K562 (cell line): ENCODE data around the gene NVL. TPM values are rescaled to one million over a fixed set of nuclear protein-coding genes. Genes with fewer than 3 reads are reported as not detected.

Source experiments
- ATF1 ChIP-seq, 2 experiments: fragments of 450-650 bp in 1 of 2; IDR thresholded peaks; 2 replicates each; pipeline ENCODE4 v1.6.1; 2016; ENCODE audit warnings: missing compliant biosample characterization in 1 of 2, missing genetic modification characterization in 1 of 2
- ATF7 ChIP-seq: fragments of 450-650 bp; IDR thresholded peaks from 2 replicates; pipeline ENCODE4 v1.7.1; 2014; ENCODE audit warnings: mild to moderate bottlenecking, moderate library complexity
- CREB1 ChIP-seq, 2 experiments: sonication (generic) in 1 of 2; formaldehyde crosslinking in 1 of 2; IDR thresholded peaks; 2 replicates each; pipeline versions ENCODE4 v1.6.1 to v1.8.0; 2012 to 2022; ENCODE audit warnings: inconsistent platforms in 1 of 2, mild to moderate bottlenecking in 1 of 2, missing genetic modification reagents in 1 of 2, moderate library complexity in 1 of 2
- FIP1L1 ChIP-seq: fragments of 200-400 bp; formaldehyde crosslinking; IDR thresholded peaks from 2 replicates; pipeline ENCODE4 v1.6.1; 2018; ENCODE audit warnings: mild to moderate bottlenecking, low read depth, low read length; ENCODE audit not compliant: poor library complexity, severe bottlenecking
- FOSL1 ChIP-seq: fragments of 200-800 bp; sonication (Bioruptor generic); conservative IDR thresholded peaks from 2 replicates; pipeline ENCODE4 v1.6.1; 2016; ENCODE audit warnings: missing genetic modification characterization, missing compliant biosample characterization
- ID3 ChIP-seq, 2 experiments: fragments of 250-450 bp in 1 of 2; fragments of 450-650 bp in 1 of 2; sonication (Bioruptor Pico) in 1 of 2; IDR thresholded peaks; 2 replicates each; pipeline versions ENCODE4 v1.6.1 to v1.8.0; 2016 to 2021; ENCODE audit warnings: mild to moderate bottlenecking in 2 of 2, moderate library complexity in 2 of 2, missing compliant biosample characterization in 1 of 2, missing genetic modification characterization in 1 of 2
- MLLT1 ChIP-seq, 2 experiments: fragments of 450-650 bp; IDR thresholded peaks; 2 replicates each; pipeline ENCODE4 v1.6.1; 2016
- MYC ChIP-seq, 2 experiments: fragments of 250-450 bp in 1 of 2; sonication (Bioruptor Pico) in 1 of 2; IDR thresholded peaks; 2 replicates each; pipeline versions ENCODE4 v1.5.1 to v1.6.1; 2012 to 2021; ENCODE audit warnings: low read depth in 2 of 2, borderline replicate concordance in 1 of 2, improper control_type of control experiment in 1 of 2, low read length in 1 of 2, mild to moderate bottlenecking in 1 of 2, moderate library complexity in 1 of 2
- POLR2A ChIP-seq: fragments of 450-650 bp; conservative IDR thresholded peaks from 2 replicates; pipeline ENCODE4 v1.6.1; 2016
- POLR2H ChIP-seq: IDR thresholded peaks from 2 replicates; pipeline ENCODE4 v1.6.1; 2016; ENCODE audit warnings: missing genetic modification characterization, low read depth, mild to moderate bottlenecking, control low read depth, missing compliant biosample characterization, moderate library complexity
- RAD21 ChIP-seq, 2 experiments: fragments of 250-450 bp in 1 of 2; fragments of 450-650 bp in 1 of 2; sonication (Bioruptor Pico) in 1 of 2; formaldehyde crosslinking in 1 of 2; IDR thresholded peaks in 1 of 2; conservative IDR thresholded peaks in 1 of 2; 2 replicates each; pipeline versions ENCODE4 v1.4.0 to v1.8.0; 2020 to 2022; ENCODE audit warnings: mild to moderate bottlenecking in 2 of 2, moderate library complexity in 1 of 2
- SMARCA4 ChIP-seq: fragments of 450-650 bp; IDR thresholded peaks from 2 replicates; pipeline ENCODE4 v1.6.1; 2016
- TBP ChIP-seq: optimal IDR thresholded peaks from 2 replicates; pipeline ENCODE3; 2011; ENCODE audit warnings: low read depth, low read length, improper control_type of control experiment
- ZEB2 ChIP-seq: fragments of 450-650 bp; IDR thresholded peaks from 2 replicates; pipeline ENCODE4 v1.6.1; 2016
- ZFX ChIP-seq: sonication (generic); formaldehyde crosslinking; IDR thresholded peaks from 2 replicates; pipeline ENCODE4 v1.8.0; 2022; ENCODE audit warnings: mild to moderate bottlenecking, missing genetic modification reagents, moderate library complexity
- ZNF124 ChIP-seq: sonication (generic); formaldehyde crosslinking; IDR thresholded peaks from 2 replicates; pipeline ENCODE4 v1.8.1; 2022; ENCODE audit warnings: missing genetic modification reagents
- ZNF384 ChIP-seq: IDR thresholded peaks from 2 replicates; pipeline ENCODE4 v1.6.1; 2012; ENCODE audit warnings: low read depth, low read length, improper control_type of control experiment
- ZNF707 ChIP-seq: fragments of 250-450 bp; sonication (Bioruptor Pico); conservative IDR thresholded peaks from 2 replicates; pipeline ENCODE4 v1.8.0; 2022; ENCODE audit warnings: inconsistent platforms, mild to moderate bottlenecking, moderate library complexity
- polyA plus RNA-seq, 8 experiments: library from polyadenylated mRNA; depleted of rRNA in 4 of 8; stranded (reverse) in 5 of 8; unstranded in 3 of 8; fragments of >200 nt; fragmentation: Nextera tagmentation in 2 of 8; fragmentation: Illumina TruSeq in 1 of 8; extraction: Ambion mirVana in 2 of 8; extraction: Trizol in 1 of 8; gene quantifications; 2 replicates each; pipeline versions ENCODE4 v1.2.1 to v1.2.3, GENCODE V29; 2011 to 2014; ENCODE audit warnings: inconsistent platforms in 1 of 8, missing spikeins in 1 of 8
- total RNA-seq, 7 experiments: library from RNA; depleted of rRNA in 6 of 7; stranded (reverse); fragments of >200 nt in 6 of 7; fragmentation: Illumina TruSeq in 2 of 7; extraction: Trizol in 2 of 7; gene quantifications; 2 replicates each; pipeline versions ENCODE4 v1.2.1 to v1.2.3, GENCODE V29; 2011 to 2021; ENCODE audit warnings: low replicate concordance in 1 of 7
- TF ChIP-seq, protein P1 (sequence below): fragments of 250-450 bp; sonication (Bioruptor Pico); IDR thresholded peaks from 2 replicates; pipeline ENCODE4 v1.4.0; 2020; ENCODE audit warnings: borderline replicate concordance
- TF ChIP-seq, protein P2 (sequence below): fragments of 450-650 bp; IDR thresholded peaks from one replicate; pipeline ENCODE4 v1.6.1; 2018; ENCODE audit warnings: mild to moderate bottlenecking, moderate library complexity; ENCODE audit not compliant: partially characterized antibody

NVL gene
- total and polyA plus RNA-seq, 9 of the 15 experiments (the other 6 are each of a cell fraction or from before 2014, with no cell fraction given), result 32.5 to 86.6 (median 62.9) TPM

DNA sequence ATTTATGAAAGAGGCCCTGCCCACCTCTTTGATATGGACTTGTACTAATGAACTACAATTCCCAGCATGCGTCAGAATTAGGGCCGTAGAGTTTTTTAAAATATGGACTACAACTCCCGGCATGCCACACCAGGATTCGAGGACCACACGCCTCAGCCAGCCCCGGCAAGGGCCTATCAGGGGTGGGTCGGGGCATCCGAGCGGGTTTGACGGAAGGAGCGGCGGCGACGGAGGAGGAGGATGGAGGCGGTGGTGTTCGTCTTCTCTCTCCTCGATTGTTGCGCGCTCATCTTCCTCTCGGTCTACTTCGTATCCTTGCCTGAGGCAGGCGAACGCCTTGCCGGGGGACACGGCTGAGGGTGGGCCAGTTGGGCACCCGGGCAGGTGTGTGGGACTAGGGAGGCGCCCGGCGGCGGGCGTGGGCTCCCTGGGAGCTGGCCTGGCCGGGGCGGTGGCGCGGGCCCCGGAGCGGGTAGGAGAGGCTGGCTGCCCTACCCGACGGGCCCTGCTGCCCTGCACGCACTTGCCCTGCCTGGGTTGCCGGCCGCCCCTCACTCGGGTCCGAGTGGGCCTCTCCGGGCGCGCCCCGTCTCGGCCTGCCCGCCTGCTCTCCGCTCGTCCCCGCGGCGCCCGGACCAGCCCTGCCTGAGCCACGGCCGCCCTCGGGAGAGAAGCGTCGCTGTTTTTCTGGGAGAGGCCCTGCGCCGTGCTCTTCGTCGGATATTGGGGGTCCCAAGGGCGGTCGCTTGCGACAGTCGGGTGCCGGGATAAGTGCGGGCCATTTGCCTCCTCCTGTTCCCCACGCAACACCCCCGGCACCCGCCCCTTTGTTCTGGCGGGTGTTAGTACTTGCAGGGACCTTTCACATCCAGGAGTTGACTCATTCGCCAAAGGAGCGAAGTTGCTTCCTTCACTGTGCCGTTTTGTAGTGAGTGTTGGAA lies 27.0 kb upstream of the NVL start, which contains the start of gene CNIH4 (continued):
- TF ChIP-seq RAD21 (CRISPR knock-in tag; conservative IDR thresholded peaks at IDR 0.05 in 1 of 2, IDR thresholded peaks at IDR 0.05 in 1 of 2) (no peak), ZNF707 (no peak), SMARCA4 (peak; percentile 57; the same call in 1 of the 2 replicates), ATF1 (CRISPR knock-in tag; IDR thresholded peaks at IDR 0.05) (no peak), ATF1 (tag; IDR thresholded peaks at IDR 0.05) (peak; percentile 87), FOSL1 (tag) (peak; percentile 81), ZNF124 (CRISPR knock-in tag) (peak; percentile 71; the same call in 1 of the 2 replicates), POLR2H (tag) (peak; percentile 15; the same call in 1 of the 2 replicates), FIP1L1 (peak; percentile 66), MYC (IDR thresholded peaks at IDR 0.05; ENCODE audit: low read depth, low read length) (peak; percentile 80), MYC (CRISPR knock-in tag; IDR thresholded peaks at IDR 0.05; ENCODE audit: borderline replicate concordance, low read depth) (no peak), ID3 (CRISPR knock-in tag; IDR thresholded peaks at IDR 0.05) (no peak), ID3 (tag; IDR thresholded peaks at IDR 0.05) (0 out of 2 replicates have a peak, but pooled peaks have one; percentile 48), ZEB2 (0 out of 2 replicates have a peak, but pooled peaks have one; percentile 18), TBP (peak; percentile 71), POLR2A (peak; percentile 84), ZFX (CRISPR knock-in tag) (peak; percentile 96), ATF7 (peak; percentile 65), ZNF384 (peak; percentile 93), MLLT1 (IDR thresholded peaks at IDR 0.05) (0 out of 4 replicates have a peak, but pooled peaks of 1 of the 2 experiments have one; percentile 12), CREB1 (IDR thresholded peaks at IDR 0.05) (peak; percentile 72), CREB1 (CRISPR knock-in tag; IDR thresholded peaks at IDR 0.05) (no peak; the same call in 1 of the 2 replicates)
- TF ChIP-seq, protein P1, sequence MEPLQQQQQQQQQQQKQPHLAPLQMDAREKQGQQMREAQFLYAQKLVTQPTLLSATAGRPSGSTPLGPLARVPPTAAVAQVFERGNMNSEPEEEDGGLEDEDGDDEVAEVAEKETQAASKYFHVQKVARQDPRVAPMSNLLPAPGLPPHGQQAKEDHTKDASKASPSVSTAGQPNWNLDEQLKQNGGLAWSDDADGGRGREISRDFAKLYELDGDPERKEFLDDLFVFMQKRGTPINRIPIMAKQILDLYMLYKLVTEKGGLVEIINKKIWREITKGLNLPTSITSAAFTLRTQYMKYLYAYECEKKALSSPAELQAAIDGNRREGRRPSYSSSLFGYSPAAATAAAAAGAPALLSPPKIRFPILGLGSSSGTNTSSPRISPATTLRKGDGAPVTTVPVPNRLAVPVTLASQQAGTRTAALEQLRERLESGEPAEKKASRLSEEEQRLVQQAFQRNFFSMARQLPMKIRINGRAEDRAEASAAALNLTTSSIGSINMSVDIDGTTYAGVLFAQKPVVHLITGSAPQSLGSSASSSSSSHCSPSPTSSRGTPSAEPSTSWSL (CRISPR knock-in tag), result no peak
- TF ChIP-seq, protein P2, sequence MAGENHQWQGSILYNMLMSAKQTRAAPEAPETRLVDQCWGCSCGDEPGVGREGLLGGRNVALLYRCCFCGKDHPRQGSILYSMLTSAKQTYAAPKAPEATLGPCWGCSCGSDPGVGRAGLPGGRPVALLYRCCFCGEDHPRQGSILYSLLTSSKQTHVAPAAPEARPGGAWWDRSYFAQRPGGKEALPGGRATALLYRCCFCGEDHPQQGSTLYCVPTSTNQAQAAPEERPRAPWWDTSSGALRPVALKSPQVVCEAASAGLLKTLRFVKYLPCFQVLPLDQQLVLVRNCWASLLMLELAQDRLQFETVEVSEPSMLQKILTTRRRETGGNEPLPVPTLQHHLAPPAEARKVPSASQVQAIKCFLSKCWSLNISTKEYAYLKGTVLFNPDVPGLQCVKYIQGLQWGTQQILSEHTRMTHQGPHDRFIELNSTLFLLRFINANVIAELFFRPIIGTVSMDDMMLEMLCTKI, result no peak
